ENCODE measurements around the gene DPAGT1. TPM values are rescaled to one million over a fixed set of nuclear protein-coding genes. Genes with fewer than 3 reads are reported as not detected.

The DPAGT1 gene
- total RNA-seq, 4 donors from 2014 or later = 12.6 to 47.9 (median 19.6) TPM

- TF ChIP-seq CTCF (IDR thresholded peaks at IDR 0.05; ENCODE audit: low read depth) = no peak
Observed at GRCh38 chr11:119108146-119108856, 6.6 kb upstream of the DPAGT1 start.

DNA sequence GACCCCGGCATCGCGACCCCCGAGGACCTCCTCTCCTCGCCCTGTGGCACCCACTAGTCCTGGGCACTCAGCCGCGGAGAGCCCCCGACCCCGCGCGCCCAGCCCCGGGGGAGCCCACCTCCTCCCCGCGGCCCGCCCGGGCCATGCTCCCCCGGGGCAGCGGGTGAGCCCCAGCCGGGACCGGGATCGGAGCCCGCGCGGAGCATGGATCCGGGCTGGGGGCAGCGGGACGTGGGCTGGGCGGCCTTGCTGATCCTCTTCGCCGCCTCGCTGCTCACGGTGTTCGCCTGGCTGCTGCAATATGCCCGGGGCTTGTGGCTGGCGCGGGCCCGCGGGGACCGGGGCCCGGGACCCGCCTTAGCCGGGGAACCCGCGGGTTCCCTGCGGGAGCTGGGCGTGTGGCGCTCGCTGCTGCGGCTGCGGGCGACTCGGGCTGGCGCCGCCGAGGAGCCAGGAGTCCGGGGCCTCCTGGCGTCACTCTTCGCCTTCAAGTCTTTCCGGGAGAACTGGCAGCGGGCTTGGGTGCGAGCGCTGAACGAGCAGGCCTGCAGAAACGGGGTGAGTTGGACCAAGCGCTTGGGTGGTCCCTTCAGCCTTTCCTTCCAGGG, 6.0 kb upstream of the DPAGT1 start:
- no peak for TF ChIP-seq CTCF (IDR thresholded peaks at IDR 0.05; ENCODE audit: low read depth)

- no peak for TF ChIP-seq CTCF (IDR thresholded peaks at IDR 0.05; ENCODE audit: low read depth)
Observed at GRCh38 chr11:119106564-119107537, 5.2 kb upstream of the DPAGT1 start, which contains the start of gene C2CD2L. Gene C2CD2L, plus strand, starts transcription at chr11:119107344. Its CDS starts 398 bp downstream, at chr11:119107742.

DNA sequence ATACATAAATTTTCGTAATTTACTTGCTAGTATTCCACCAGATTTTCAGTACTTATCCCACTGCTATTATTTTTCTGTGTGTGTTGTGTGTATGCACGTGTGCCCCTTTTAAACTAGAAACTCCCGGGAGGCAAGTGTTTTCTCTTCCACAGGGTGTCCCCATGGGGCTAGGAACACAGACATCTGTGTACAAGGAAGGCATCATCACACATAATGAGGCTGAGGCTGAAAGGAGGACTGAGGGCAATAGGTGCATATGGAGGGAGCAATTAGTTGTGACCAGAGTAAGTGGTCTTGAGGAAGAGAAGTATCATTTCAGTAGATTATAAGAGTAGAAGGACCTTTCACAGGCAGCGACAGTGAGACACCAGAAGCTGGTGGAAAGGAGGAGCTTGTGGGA, 2.1 kb upstream of the DPAGT1 start:
- TF ChIP-seq CTCF (IDR thresholded peaks at IDR 0.05; ENCODE audit: low read depth) = no peak

GRCh38 chr11:119100994-119101758, 477 bp downstream of the DPAGT1 start:
- no peak for TF ChIP-seq CTCF (IDR thresholded peaks at IDR 0.05; ENCODE audit: low read depth)

DNA sequence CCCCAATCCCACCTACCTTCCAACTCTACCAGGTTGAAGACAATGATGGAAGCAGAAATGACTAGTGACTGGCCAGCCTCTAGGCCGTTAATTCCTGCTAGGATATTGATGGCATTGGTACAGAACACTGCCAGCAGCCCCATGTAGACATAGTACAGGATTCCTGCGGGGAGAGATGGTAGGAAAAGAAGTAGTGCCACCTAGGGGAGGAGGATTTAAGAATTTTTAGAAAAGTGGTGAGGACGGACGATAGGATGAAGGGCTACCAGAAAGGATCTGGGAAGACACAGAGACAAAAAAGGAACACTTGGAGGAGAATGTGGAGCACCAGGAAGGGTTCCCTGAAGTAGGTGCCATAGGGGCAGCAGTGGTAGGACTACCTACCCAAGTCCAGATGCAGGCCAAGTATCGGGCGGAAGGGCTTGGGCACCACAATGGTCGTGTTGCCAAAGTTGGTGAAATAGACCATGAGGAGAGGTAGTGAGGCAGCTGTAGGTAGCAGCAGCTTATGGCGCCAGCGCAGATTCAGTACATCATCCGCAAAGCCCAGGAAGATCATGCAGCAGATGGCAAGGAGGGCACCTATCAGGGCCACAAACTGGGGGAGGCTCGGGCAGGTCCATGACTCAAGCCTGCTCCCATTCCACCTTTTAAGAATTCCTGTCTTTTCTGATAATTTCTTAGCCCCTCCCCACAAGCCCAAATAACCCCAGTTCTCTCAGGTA, 1.2 kb downstream of the DPAGT1 start:
- TF ChIP-seq CTCF (IDR thresholded peaks at IDR 0.05; ENCODE audit: low read depth) = no peak
